ENCODE measurements around the gene ERO1B.
A peak's percentile ranks its signal among the peaks of the same experiment; 100 is the strongest.

The ERO1B gene

DNA sequence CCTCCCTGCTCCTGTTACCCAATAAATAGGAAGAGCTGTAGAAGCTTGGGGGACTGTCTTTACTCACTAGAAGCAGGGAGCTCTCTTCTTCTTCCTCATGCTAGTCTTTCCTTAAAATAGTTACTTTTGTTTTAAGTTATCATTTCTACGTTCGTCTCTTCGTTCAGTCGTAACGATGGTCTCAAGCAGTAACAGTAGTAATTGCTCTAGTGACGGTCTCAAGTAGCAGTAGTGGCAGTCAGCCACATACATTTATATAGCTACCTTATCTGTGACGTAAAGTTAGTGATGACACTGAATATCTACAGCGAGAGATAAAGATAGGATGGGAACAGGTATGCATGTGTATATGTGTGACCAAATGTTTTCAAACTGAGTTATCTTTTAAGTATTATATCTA, 15.4 kb upstream of the ERO1B start:
- ATAC-seq (no peak), DNase-seq (no peak)

DNA sequence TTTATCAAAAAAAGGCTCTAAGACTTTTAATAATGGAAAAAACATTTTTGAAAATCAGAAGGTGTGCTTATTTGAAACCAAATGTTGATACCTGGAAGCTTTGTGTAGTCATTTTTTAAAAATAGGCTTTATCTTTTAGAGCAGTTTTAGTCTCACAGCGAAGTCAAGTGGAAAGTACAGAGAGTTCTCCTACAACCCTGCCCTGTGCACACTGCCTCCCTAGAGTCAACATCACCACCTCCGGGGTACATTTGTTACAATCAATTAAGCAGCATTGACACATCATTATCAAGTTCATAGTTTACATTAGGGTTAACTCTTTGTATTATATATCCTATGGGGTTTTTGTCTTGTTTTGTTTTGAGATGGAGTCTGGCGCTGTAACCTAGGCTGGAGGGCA, 10.7 kb upstream of the ERO1B start:
- DNase-seq (no peak), ATAC-seq (no peak)

DNA sequence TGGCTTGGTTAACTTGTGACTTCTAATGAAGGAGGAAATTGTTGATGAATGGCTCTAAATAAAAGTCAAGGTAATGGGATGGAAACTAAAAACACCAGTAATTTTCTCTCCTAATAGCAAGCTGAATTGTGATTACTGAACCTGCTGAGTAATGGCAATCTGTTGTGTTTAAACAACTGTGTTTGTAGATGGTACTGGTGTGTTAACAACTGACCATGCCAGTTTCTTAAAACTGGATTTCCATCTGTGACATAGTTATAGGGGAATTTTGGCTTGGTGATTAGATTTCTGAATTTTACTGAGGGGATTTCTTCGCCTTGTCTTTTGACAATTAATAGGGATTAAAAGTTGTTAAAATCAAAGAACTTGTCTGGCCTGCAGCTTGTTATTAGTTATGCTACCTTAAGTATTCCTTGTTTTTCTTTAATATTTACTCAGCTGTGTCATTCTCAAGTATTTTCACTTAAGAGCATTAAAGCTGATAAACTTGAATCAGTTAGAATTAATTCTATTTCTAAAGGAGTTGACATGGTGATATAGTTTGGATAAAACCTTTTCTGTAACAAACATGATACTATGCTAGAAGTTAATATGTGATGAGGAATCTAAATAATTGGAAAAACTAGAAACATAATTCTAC, 7.9 kb upstream of the ERO1B start:
- ATAC-seq: no peak
- DNase-seq: no peak

DNA sequence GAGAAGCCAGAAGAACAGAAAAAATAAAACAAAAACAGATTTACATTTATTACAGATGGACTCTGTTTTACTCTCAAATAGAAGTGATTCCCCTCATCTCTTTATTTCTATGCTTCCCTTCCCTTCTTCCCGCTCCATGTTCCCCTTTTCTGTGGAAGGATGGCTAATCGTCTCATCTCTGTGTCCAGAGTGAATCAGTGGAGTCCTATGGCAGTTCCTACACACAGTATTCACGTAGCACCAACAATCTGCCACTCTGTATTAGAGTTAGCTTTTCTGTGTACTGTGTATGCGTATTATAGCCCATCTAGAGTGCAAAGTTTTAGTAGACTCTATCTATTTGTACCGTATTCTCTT, 6.8 kb upstream of the ERO1B start:
- DNase-seq: no peak
- no peak for ATAC-seq

- no peak for ATAC-seq
- DNase-seq: no peak
Observed at GRCh38 chr1:236287757-236288619, 6.2 kb upstream of the ERO1B start.

DNA sequence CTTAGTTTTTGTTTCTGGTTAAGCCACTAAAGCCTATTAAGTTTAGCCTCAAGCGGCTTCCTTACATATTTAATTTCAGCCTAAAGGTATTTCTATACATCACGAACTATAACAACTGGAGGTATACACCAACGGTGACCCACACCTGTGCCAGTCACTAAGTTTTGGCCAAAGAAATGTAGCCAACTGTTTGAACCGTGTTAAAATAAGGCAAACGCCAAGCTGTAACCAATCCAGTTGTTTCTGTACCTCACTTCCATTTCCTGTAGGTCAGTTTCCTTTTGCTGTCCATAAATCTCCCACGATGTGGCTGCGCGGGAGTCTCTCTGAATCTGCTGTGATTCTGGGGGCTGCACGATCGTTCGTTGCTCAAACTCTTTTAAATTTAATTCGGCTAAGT, 5.6 kb upstream of the ERO1B start:
- no peak for ATAC-seq
- no peak for DNase-seq

DNA sequence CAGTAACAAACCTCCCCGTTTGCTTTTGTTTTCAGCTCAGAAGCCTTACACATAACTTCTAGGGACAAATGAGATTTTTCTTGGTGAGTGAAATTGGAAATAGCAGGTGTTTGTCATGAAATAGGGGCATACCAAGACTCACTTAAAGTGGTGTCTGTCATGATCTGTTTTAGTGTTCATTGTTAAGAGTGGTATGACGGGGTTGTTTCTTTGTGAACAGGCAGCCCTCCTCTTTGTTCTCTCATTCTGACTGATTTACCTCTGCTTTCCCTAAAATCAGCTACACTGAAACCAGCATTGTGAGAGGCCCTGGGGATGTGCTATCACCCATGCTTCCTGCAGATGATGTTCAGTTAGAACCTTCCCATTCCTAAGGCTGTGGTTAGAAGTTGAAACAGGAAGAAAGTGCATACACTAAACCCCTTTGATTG, 2.5 kb upstream of the ERO1B start:
- ATAC-seq: peak; percentile 41
- peak; percentile 16 for DNase-seq

DNA sequence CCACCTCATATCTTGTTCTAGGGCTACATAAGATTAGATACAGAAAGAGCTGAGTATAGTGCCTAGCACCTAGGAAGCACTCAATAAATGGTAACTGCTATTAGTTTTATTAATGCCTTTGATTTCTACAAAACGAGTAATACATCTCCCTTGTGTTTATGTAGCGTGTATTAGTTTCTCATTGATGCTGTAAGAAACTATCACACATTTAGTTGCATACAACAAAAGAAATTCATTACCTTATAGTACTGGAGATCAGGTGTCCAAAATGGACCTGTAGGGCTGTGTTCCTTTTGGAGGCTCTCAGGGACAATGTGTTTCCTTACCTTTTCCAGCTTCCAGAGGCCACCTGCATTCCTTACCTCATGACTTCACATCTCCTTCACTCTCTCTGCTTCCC, 961 bp upstream of the ERO1B start:
- no peak for DNase-seq
- ATAC-seq: no peak

- ATAC-seq: peak; percentile 25
- peak; percentile 49 for DNase-seq
Observed at GRCh38 chr1:236282425-236282716, 613 bp upstream of the ERO1B start.

DNA sequence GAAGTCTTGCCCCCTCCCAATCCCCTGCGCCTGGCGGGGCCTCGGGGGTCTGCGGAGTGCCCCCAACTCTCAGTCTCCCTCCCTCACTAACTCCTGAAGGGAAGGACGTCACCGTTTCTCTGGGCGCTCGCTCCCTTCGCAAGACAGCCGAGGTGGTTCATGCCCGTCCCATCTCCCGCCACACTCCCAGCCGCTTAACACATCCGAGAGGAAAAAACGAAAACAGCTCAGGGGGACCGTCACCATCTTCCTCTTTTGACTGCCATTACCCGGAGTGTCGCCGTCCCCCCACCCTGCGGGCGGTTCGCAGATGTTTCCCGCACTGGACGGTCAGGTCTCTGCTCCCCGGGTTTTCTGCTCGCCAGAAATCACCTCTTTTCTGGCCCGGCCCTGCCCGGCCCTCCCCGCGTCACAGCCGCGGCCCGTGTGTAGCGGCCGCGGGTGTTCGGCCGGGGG, 532 bp downstream of the ERO1B start:
- peak; percentile 43 for DNase-seq
- peak; percentile 19 for ATAC-seq

- DNase-seq (peak; percentile 19), ATAC-seq (no peak)
Observed at GRCh38 chr1:236280438-236281197, 1.1 kb downstream of the ERO1B start.

DNA sequence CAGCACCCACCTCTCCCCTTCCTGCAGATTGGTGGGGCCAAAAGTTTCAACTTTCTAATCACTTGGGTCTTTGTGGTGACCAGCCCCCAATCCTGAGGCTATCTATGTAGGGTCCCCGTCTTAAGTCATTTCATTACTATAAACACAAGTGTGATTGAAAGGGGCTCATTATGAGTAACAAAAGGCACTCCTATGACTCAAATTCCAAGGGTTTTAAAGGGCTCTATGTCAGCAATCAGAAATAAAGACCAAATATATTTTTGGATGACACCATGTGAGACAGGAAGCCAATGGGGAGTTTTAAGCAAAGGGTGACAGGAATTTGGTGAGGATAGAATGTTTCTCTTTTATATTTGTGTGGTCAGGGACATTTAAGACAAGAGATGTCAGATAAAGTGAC, 6.2 kb downstream of the ERO1B start:
- DNase-seq: no peak
- peak; percentile 73 for ATAC-seq

DNA sequence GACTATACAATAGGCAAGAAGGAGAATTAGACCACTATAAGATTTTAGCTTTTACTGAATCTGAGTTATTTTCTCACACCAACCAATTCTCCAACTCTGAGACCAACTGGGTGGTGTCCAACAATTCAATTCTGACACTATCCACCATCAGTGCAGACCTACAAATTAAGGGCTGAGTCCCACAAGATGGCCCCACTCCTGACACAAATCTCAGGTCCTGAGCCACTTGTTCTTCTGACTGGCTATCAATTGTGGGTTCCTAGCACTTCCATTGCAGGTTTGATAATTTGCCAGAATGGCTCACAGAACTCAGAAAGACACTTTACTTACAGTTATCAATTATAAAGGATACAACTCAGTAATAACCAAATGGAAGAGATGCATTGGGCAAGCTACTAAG, 6.7 kb downstream of the ERO1B start:
- DNase-seq: no peak
- no peak for ATAC-seq

- DNase-seq: no peak
- ATAC-seq: no peak
Observed at GRCh38 chr1:236273358-236273757, 8.4 kb downstream of the ERO1B start.

DNA sequence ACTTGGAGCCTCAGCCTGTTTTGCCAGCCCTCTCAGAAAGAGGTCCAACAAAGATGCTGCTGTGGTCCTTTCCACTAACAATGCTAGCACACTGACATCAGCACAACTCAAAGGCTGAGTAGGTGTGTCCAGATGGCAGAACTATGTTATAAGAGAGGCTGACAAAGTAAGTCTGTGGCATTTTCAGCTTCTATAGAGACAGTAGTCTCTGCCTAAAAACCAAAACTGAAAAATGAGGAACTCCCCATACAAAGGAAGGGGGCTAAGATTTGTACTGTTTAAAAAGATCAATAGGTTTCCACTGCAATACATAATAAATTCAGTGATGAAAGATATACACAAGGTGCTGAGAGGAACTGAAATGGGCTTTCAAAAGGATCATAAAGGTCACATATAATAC, 12.3 kb downstream of the ERO1B start:
- DNase-seq (no peak), ATAC-seq (no peak)

DNA sequence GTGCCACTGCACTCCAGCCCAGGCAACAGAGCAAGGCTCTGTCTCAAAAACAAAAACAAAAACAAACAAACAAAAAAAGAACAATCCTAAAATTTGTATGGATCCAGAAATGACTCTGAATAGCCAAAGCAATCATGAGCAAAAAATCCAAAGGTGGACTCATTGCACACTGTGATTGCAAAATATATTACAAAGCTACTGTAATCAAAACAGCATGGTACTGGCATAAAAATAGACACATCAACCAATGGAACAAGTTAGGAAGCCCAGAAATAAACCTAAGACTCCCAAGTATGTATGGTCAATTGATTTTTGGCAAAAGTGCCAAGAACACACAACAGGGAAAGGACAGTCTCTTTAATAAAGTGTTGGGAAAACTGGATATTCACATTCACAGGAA, 19.9 kb downstream of the ERO1B start:
- DNase-seq (no peak), ATAC-seq (no peak)

DNA sequence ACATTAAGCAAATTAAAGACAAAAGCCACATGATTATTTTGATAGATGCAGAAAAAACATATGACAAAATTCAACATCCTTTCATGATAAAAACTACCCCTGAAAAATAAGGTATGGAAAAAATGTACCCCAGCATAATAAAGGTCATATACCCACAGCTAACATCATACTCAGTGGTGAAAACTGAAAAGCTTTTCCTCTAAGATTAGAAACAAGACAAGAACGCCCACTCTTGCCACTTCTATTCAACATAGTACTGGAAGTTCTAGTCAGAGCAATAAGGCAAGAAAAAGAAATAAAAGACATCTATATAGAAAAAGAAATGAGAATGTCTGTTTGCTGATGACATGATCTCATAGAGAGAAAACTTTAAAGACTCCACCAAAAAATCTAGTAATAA, 20.7 kb downstream of the ERO1B start:
- no peak for DNase-seq
- no peak for ATAC-seq

- no peak for ATAC-seq
Observed at GRCh38 chr1:236259043-236259442, 22.7 kb downstream of the ERO1B start.

GRCh38 chr1:236258114-236258622, 23.6 kb downstream of the ERO1B start:
- DNase-seq (no peak), ATAC-seq (no peak)

More at GRCh38 chr1:236259043-236259442, 22.7 kb downstream of the ERO1B start:
- no peak for DNase-seq

DNA sequence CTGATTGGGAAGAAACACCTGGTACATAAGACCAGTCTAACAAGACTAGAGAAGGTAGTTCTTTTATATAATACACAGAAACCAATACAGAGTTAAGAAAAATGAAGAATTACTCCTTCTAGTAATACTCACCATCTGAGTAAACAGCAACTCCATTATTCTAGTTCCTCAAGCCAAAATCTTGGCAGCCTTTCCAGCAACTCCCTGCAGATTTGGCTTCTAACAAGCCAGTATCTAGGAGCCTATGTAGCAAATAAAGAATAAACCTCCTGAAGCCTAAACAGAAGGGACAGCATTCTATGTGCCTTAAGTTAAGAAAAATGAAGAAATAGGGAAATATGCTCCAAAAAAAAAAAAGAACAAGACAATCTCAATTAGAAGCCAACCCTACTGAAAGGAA, 24.5 kb downstream of the ERO1B start:
- DNase-seq (no peak), ATAC-seq (no peak)

- DNase-seq: no peak
Observed at GRCh38 chr1:236253918-236254637, 27.7 kb downstream of the ERO1B start.

GRCh38 chr1:236253119-236253518, 28.6 kb downstream of the ERO1B start:
- no peak for DNase-seq
- no peak for ATAC-seq

More at GRCh38 chr1:236253918-236254637, 27.7 kb downstream of the ERO1B start:
- ATAC-seq: no peak
